ENCODE results near the gene IDI2.

- TF ChIP-seq POLR2AphosphoS5 (IDR thresholded peaks at IDR 0.05; ENCODE audit: low read depth, low read length) = no peak
- no peak for TF ChIP-seq YY1 (IDR thresholded peaks at IDR 0.05; ENCODE audit: extremely low read depth, insufficient replicate concordance, low read depth, low read length)
- TF ChIP-seq SIN3A (IDR thresholded peaks at IDR 0.05; ENCODE audit: low read depth) = no peak
- TF ChIP-seq SP1 (IDR thresholded peaks at IDR 0.05; ENCODE audit: low read depth) = no peak
- no peak for TF ChIP-seq CTCF (IDR thresholded peaks at IDR 0.05 in 2 of 3, conservative IDR thresholded peaks at IDR 0.05 in 1 of 3; ENCODE audit: borderline replicate concordance in 1 of 3, insufficient read depth in 1 of 3, low read depth in 2 of 3, low read length in 2 of 3)
- TF ChIP-seq, protein P1, sequence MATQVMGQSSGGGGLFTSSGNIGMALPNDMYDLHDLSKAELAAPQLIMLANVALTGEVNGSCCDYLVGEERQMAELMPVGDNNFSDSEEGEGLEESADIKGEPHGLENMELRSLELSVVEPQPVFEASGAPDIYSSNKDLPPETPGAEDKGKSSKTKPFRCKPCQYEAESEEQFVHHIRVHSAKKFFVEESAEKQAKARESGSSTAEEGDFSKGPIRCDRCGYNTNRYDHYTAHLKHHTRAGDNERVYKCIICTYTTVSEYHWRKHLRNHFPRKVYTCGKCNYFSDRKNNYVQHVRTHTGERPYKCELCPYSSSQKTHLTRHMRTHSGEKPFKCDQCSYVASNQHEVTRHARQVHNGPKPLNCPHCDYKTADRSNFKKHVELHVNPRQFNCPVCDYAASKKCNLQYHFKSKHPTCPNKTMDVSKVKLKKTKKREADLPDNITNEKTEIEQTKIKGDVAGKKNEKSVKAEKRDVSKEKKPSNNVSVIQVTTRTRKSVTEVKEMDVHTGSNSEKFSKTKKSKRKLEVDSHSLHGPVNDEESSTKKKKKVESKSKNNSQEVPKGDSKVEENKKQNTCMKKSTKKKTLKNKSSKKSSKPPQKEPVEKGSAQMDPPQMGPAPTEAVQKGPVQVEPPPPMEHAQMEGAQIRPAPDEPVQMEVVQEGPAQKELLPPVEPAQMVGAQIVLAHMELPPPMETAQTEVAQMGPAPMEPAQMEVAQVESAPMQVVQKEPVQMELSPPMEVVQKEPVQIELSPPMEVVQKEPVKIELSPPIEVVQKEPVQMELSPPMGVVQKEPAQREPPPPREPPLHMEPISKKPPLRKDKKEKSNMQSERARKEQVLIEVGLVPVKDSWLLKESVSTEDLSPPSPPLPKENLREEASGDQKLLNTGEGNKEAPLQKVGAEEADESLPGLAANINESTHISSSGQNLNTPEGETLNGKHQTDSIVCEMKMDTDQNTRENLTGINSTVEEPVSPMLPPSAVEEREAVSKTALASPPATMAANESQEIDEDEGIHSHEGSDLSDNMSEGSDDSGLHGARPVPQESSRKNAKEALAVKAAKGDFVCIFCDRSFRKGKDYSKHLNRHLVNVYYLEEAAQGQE (IDR thresholded peaks at IDR 0.05; ENCODE audit: low read depth) = no peak
- TF ChIP-seq POLR2A (IDR thresholded peaks at IDR 0.05; ENCODE audit: borderline replicate concordance, extremely low read depth, insufficient read depth, insufficient read length) = no peak
- no peak for TF ChIP-seq JUND (IDR thresholded peaks at IDR 0.05)
- TF ChIP-seq CEBPB (IDR thresholded peaks at IDR 0.05; ENCODE audit: low read depth) = no peak
Observed at GRCh38 chr10:1025683-1026082, at the start of gene IDI2.
